ENCODE results near the gene YY2.

The YY2 gene

DNA sequence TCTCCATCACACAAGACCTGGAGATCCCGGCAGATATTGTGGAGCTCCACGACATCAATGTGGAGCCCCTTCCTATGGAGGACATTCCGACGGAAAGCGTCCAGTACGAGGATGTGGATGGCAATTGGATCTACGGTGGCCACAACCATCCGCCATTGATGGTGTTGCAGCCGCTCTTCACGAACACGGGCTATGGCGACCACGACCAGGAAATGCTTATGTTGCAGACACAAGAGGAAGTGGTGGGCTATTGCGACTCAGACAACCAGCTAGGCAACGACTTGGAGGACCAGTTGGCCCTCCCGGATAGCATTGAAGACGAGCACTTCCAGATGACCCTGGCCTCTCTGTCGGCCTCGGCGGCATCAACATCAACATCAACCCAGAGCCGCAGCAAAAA is 717 bp downstream of the YY2 start:
- H4K20me1 ChIP-seq (ENCODE audit: insufficient read depth, low read length, poor library complexity, severe bottlenecking) = no peaks in the 10 kb centered on the region
- no peaks in the 10 kb centered on the region for H3F3A ChIP-seq (ENCODE audit: low read depth)
- H3K36me3 ChIP-seq (ENCODE audit: insufficient read depth, low read length) = peaks cover 4% of the 10 kb centered on the region; the same call in 1 of the 2 replicates
- H3K9ac ChIP-seq (ENCODE audit: low read depth, low read length, poor library complexity, severe bottlenecking) = no peak overlapping the region
- no peaks in the 10 kb centered on the region for H3K9me2 ChIP-seq (replicated peaks; ENCODE audit: low read depth, low read length)
- no peaks in the 10 kb centered on the region for H3K4me1 ChIP-seq (ENCODE audit: insufficient read depth, low read length, poor library complexity, severe bottlenecking)
- H3K27me3 ChIP-seq (ENCODE audit: insufficient read depth, low read length, poor library complexity, severe bottlenecking) = no peaks in the 10 kb centered on the region
- no peak for TF ChIP-seq EZH2phosphoT487 (IDR thresholded peaks at IDR 0.05; ENCODE audit: borderline replicate concordance)
- no peaks in the 10 kb centered on the region for H3K79me2 ChIP-seq (ENCODE audit: insufficient read depth, low read length)
- no peak overlapping the region for H3K4me2 ChIP-seq (ENCODE audit: low read depth, low read length, poor library complexity, severe bottlenecking)
- no peak overlapping the region for H2AFZ ChIP-seq (ENCODE audit: low read length)
- no peaks in the 10 kb centered on the region for H3K9me3 ChIP-seq (ENCODE audit: insufficient read depth, low read depth, low read length)
- no peak overlapping the region for H3K4me3 ChIP-seq (ENCODE audit: low read length, poor library complexity, severe bottlenecking)

GRCh38 chrX:21863241-21863640 is 7.5 kb downstream of the YY2 start:
- H3K79me2 ChIP-seq (ENCODE audit: insufficient read depth, low read length) = no peaks in the 10 kb centered on the region
- H3K36me3 ChIP-seq (ENCODE audit: insufficient read depth, low read length) = no peaks in the 10 kb centered on the region
- H4K20me1 ChIP-seq (ENCODE audit: insufficient read depth, low read length, poor library complexity, severe bottlenecking) = no peaks in the 10 kb centered on the region
- no peak for TF ChIP-seq EZH2phosphoT487 (IDR thresholded peaks at IDR 0.05; ENCODE audit: borderline replicate concordance)
- TF ChIP-seq, protein P1, sequence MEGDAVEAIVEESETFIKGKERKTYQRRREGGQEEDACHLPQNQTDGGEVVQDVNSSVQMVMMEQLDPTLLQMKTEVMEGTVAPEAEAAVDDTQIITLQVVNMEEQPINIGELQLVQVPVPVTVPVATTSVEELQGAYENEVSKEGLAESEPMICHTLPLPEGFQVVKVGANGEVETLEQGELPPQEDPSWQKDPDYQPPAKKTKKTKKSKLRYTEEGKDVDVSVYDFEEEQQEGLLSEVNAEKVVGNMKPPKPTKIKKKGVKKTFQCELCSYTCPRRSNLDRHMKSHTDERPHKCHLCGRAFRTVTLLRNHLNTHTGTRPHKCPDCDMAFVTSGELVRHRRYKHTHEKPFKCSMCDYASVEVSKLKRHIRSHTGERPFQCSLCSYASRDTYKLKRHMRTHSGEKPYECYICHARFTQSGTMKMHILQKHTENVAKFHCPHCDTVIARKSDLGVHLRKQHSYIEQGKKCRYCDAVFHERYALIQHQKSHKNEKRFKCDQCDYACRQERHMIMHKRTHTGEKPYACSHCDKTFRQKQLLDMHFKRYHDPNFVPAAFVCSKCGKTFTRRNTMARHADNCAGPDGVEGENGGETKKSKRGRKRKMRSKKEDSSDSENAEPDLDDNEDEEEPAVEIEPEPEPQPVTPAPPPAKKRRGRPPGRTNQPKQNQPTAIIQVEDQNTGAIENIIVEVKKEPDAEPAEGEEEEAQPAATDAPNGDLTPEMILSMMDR (conservative IDR thresholded peaks at IDR 0.05; ENCODE audit: low read length) = no peak
- no peak overlapping the region for H3K4me3 ChIP-seq (ENCODE audit: low read length, poor library complexity, severe bottlenecking)
- H3K27me3 ChIP-seq (ENCODE audit: insufficient read depth, low read length, poor library complexity, severe bottlenecking) = no peaks in the 10 kb centered on the region
- H3K4me2 ChIP-seq (ENCODE audit: low read depth, low read length, poor library complexity, severe bottlenecking) = no peak overlapping the region
- no peaks in the 10 kb centered on the region for H3K9me3 ChIP-seq (ENCODE audit: insufficient read depth, low read depth, low read length)
- H3K9me2 ChIP-seq (replicated peaks; ENCODE audit: low read depth, low read length) = no peaks in the 10 kb centered on the region
- no peak overlapping the region for H3K9ac ChIP-seq (ENCODE audit: low read depth, low read length, poor library complexity, severe bottlenecking)
- no peaks in the 10 kb centered on the region for H3F3A ChIP-seq (ENCODE audit: low read depth)
- no peak overlapping the region for H2AFZ ChIP-seq (ENCODE audit: low read length)
- H3K4me1 ChIP-seq (ENCODE audit: insufficient read depth, low read length, poor library complexity, severe bottlenecking) = no peaks in the 10 kb centered on the region

- Histone ChIP-seq H3K4me1 (ENCODE audit: insufficient read depth, low read length, poor library complexity, severe bottlenecking) (no peaks in the 10 kb centered on the region), H4K20me1 (ENCODE audit: insufficient read depth, low read length, poor library complexity, severe bottlenecking) (no peaks in the 10 kb centered on the region), H3K27me3 (ENCODE audit: insufficient read depth, low read length, poor library complexity, severe bottlenecking) (no peaks in the 10 kb centered on the region), H3K4me2 (ENCODE audit: low read depth, low read length, poor library complexity, severe bottlenecking) (no peak overlapping the region), H3K9ac (ENCODE audit: low read depth, low read length, poor library complexity, severe bottlenecking) (no peak overlapping the region), H3F3A (ENCODE audit: low read depth) (no peaks in the 10 kb centered on the region), H3K9me2 (replicated peaks; ENCODE audit: low read depth, low read length) (no peaks in the 10 kb centered on the region), H2AFZ (ENCODE audit: low read length) (no peak overlapping the region), H3K36me3 (ENCODE audit: insufficient read depth, low read length) (no peaks in the 10 kb centered on the region), H3K79me2 (ENCODE audit: insufficient read depth, low read length) (no peaks in the 10 kb centered on the region), H3K9me3 (ENCODE audit: insufficient read depth, low read depth, low read length) (no peaks in the 10 kb centered on the region), H3K4me3 (ENCODE audit: low read length, poor library complexity, severe bottlenecking) (no peak overlapping the region)
- TF ChIP-seq, protein P1 (conservative IDR thresholded peaks at IDR 0.05; ENCODE audit: low read length) = no peak
- no peak for TF ChIP-seq EZH2phosphoT487 (IDR thresholded peaks at IDR 0.05; ENCODE audit: borderline replicate concordance)
These were observed 9.6 kb downstream of the YY2 start for GRCh38 chrX:21865436-21865835.

DNA sequence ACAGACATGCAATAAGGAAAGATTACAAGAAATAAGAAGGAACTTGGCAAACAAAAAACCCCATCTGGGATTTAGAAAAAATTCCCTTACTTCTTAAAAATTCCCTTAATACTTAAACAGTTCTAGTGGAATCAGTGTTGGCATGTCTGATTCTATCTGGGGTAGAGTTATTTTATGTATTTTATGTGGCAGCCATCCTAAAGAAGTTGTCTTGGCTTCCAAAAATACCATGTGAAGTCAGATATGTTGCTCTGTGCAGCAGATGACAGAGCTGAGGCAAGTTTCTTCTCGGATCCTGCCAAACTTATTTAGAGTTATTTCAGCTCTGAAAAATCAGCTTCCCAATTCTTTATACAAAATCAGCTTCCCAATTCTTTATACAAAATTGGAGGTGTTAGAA is 14.7 kb downstream of the YY2 start:
- no peak overlapping the region for H2AFZ ChIP-seq (ENCODE audit: low read length)
- H3K79me2 ChIP-seq (ENCODE audit: insufficient read depth, low read length) = no peaks in the 10 kb centered on the region
- H3K9me2 ChIP-seq (replicated peaks; ENCODE audit: low read depth, low read length) = no peaks in the 10 kb centered on the region
- H4K20me1 ChIP-seq (ENCODE audit: insufficient read depth, low read length, poor library complexity, severe bottlenecking) = no peaks in the 10 kb centered on the region
- H3F3A ChIP-seq (ENCODE audit: low read depth) = no peaks in the 10 kb centered on the region
- H3K4me1 ChIP-seq (ENCODE audit: insufficient read depth, low read length, poor library complexity, severe bottlenecking) = no peaks in the 10 kb centered on the region
- H3K4me3 ChIP-seq (ENCODE audit: low read length, poor library complexity, severe bottlenecking) = no peak overlapping the region
- no peaks in the 10 kb centered on the region for H3K27me3 ChIP-seq (ENCODE audit: insufficient read depth, low read length, poor library complexity, severe bottlenecking)
- no peak overlapping the region for H3K4me2 ChIP-seq (ENCODE audit: low read depth, low read length, poor library complexity, severe bottlenecking)
- TF ChIP-seq, protein P1 (conservative IDR thresholded peaks at IDR 0.05; ENCODE audit: low read length) = no peak
- no peak for TF ChIP-seq EZH2phosphoT487 (IDR thresholded peaks at IDR 0.05; ENCODE audit: borderline replicate concordance)
- H3K9ac ChIP-seq (ENCODE audit: low read depth, low read length, poor library complexity, severe bottlenecking) = no peak overlapping the region
- H3K9me3 ChIP-seq (ENCODE audit: insufficient read depth, low read depth, low read length) = no peaks in the 10 kb centered on the region
- H3K36me3 ChIP-seq (ENCODE audit: insufficient read depth, low read length) = no peaks in the 10 kb centered on the region
